Measurements from ENCODE around the gene EVI5. TPM values are rescaled to one million over a fixed set of nuclear protein-coding genes. Genes with fewer than 3 reads are reported as not detected.

Gene EVI5
- total RNA-seq, 1 donor from 2014 or later = 17.4 TPM

GRCh38 chr1:92486251-92487077 is 298.4 kb downstream of the EVI5 start, which contains the start of gene GFI1:
Gene GFI1, minus strand, starts transcription at chr1:92486925. Its CDS starts 3,438 bp downstream, at chr1:92483487.
- H3K36me3 ChIP-seq (ENCODE audit: control insufficient read depth, insufficient read depth, low read length) = no peaks in the 10 kb centered on the region
- no peak for TF ChIP-seq CTCF (IDR thresholded peaks at IDR 0.05; ENCODE audit: insufficient read depth, low read length, poor library complexity, severe bottlenecking)
- no peak for DNase-seq (ENCODE audit: low read depth)
- H3K4me3 ChIP-seq (ENCODE audit: low read depth, low read length) = peak within 1 kb of the TSS; percentile 33
- peaks cover 59% of the 10 kb centered on the region for H3K27me3 ChIP-seq (ENCODE audit: control insufficient read depth, insufficient read depth, low read length)

- H3K27me3 ChIP-seq (ENCODE audit: control insufficient read depth, insufficient read depth, low read length) = peaks cover 68% of the 10 kb centered on the region
- H3K36me3 ChIP-seq (ENCODE audit: control insufficient read depth, insufficient read depth, low read length) = no peaks in the 10 kb centered on the region
- TF ChIP-seq CTCF (IDR thresholded peaks at IDR 0.05; ENCODE audit: insufficient read depth, low read length, poor library complexity, severe bottlenecking) = peak; percentile 42
- H3K4me3 ChIP-seq (ENCODE audit: low read depth, low read length) = peak overlapping the region; percentile 33
- DNase-seq (ENCODE audit: low read depth) = no peak
Measured at GRCh38 chr1:92485381-92486250, 299.3 kb downstream of the EVI5 start.

- no peak for DNase-seq (ENCODE audit: low read depth)
- Histone ChIP-seq H3K36me3 (ENCODE audit: control insufficient read depth, insufficient read depth, low read length) (no peaks in the 10 kb centered on the region), H3K4me3 (ENCODE audit: low read depth, low read length) (no peak overlapping the region), H3K27me3 (ENCODE audit: control insufficient read depth, insufficient read depth, low read length) (peaks cover 77% of the 10 kb centered on the region)
- TF ChIP-seq CTCF (IDR thresholded peaks at IDR 0.05; ENCODE audit: insufficient read depth, low read length, poor library complexity, severe bottlenecking) = no peak
Measured at GRCh38 chr1:92484472-92485380, 300.2 kb downstream of the EVI5 start.

- DNase-seq (ENCODE audit: low read depth) = no peak
- peaks cover 83% of the 10 kb centered on the region for H3K27me3 ChIP-seq (ENCODE audit: control insufficient read depth, insufficient read depth, low read length)
- H3K36me3 ChIP-seq (ENCODE audit: control insufficient read depth, insufficient read depth, low read length) = no peaks in the 10 kb centered on the region
- no peak for TF ChIP-seq CTCF (IDR thresholded peaks at IDR 0.05; ENCODE audit: insufficient read depth, low read length, poor library complexity, severe bottlenecking)
- H3K4me3 ChIP-seq (ENCODE audit: low read depth, low read length) = no peak overlapping the region
Measured at GRCh38 chr1:92483610-92484471, 301.1 kb downstream of the EVI5 start.
